Midbrain (tissue), 1 donor: ENCODE data around the gene SF1.

ENCODE experiments used
- DNase-seq: peaks from one replicate; lab custom pipeline; 2025; lab: John Stamatoyannopoulos, UW

SF1 gene

DNA sequence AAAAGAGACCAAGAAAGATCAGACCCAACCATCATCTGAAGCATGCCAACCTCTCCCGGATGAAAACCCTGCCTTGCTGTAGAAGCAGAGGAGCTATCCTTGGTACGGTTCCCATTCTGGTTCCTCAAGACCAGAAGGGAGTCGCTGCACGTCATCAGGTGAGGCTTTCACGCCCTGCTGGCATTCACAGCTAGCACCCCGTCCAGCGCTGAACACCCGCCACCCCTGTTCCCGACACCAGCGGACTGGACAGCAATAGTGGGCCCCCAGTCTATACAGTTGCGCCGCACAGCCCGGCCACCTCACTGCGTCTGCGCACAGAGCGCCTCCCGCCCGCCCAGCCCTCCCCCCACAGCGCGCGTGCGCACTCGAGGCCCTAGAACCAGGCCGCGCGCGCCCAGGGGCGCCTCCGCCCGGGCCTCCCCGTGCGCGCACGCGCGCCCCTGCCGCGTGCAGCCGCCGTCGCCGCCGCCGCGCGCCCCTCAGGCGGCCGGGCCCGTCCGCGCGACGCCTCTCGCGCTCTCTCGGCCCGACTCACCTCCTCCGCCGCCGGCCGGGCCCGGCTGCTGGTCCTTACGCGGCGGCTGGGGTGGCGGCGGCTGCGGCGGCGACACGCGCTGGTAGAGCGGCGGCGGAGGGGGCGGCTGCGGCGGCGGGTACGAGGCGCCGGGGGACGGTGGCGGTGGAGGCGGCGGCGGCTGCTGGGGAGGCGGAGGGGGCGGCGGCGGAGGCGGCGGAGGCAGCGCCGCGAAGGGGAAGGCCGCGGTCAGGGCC is 706 bp downstream of the SF1 start:
- DNase-seq, result peak; percentile 86

DNA sequence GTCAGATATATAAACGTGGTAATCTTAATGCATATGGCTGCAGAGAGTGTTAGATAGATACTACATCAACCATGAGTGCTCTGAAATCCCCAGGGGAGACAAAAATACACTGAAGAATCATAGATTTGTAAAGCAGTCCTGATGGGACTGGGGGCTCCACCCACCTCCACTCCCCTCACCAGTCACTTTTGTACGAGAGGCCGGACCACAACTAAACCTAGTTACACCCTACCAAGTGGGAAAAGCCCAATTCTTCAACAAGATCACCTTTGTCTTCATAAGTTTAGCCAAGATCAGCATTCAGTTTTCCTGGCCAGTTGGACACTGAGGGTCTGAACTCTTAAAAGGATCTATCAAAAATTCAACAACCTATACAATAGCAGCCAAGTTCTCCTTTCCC is 1.5 kb downstream of the SF1 start:
- no peak for DNase-seq

DNA sequence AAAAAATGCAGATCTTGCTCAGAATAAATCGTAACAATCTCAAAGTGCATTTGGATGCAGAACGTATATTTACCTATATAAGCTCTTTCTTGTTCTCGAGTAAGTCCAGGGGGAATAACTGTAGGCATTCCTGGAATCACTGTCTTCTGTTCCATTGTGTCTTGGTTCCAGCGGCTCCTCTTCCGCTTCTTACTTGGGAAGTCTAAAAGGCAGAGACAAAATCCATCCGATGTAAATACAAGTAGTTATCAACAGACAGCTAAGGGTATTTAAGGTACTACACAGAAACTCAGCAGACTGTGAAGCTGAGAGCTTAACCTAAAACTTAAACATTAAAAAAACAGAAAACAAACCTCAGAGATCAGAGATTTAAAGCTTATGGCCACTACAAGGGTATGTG is 1.9 kb downstream of the SF1 start:
- DNase-seq, result no peak

DNA sequence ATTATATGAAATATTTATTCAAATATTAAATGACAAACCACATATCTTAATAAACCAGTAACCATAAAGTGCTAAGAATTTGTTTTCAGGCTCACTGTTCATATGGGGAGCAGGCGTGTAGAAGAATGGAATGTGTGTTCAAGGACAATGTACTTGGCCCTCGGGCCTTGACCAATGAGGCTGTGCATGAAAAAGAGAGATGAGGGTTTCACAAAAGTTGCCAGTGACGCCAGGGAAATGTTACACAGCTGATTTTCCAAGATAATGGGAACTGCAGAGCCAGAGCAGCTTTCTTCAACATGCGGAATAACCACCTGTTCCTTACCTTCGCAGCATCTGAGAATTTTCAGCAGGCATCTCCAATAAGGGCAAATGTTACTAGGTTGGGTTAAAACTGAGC is 4.2 kb downstream of the SF1 start:
- no peak for DNase-seq

DNA sequence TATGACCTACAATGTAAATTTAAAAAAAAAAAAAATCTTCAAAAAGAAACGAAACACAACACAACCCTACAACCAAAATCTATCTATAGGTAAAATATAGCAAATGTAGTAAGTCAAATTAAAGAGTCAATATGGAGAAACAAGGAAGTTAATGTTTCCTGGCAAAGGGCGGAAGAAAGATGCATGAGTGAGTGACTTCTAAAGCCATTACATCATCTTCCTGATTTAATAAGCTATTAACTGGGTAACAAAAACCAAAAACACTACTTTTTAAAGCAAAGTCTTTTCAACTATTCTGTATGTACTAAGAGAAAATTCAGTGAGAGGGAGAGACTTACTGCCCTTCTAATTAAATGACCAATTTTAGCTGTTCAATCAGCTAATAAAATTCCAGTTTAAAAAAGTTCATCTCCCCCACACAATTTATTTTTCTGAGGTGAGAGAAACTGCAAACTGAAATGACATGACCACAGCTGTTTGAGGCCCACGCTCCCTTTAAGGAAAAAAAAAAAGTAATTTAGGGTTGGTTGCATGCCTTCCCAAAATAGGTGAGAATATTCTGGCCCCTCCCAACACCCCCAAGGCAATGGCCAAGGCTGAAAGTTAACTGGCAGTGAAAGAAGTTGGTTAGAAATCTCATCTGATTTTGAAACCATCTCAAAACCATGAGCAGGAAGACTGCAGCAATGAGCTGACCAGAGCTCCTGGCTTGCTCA is 5.9 kb downstream of the SF1 start:
- DNase-seq, result no peak

DNA sequence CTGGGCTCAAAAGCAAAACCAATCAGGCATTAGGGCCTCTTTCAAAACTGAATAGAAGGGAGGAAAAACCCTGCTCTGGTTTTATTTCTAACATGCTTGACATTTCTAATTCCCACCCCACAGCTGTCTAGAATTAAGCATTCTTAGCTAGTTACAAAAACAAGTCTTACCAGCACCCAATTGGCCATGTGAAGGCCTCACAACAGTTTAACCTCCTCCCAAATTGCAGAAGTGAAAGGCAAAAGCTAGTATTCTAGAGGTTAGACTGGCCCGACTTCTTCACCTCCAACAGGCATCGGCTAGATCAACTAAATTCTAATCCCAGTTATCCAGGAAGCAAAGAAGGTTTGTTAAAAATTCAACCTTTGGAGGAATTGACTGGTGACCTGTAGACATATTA is 6.5 kb downstream of the SF1 start:
- DNase-seq, result no peak

DNA sequence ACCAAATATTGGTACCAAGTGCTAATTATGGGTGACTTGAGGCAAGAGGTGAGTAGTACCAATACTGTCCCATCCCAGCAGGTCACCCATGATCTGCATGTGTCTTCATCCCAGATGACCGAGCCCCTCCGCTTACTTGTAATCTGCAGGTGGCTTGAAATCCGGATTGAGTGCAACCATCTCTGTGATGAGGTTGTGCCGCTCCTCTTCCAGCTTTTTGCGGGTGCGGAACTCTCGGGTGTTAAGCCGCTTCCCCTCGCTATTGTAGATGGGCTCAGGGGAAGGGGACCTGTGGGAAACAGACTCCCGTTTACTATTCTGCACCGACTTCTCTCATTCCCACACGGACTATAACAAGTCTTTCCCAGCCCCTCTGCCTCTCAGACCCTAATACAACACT is 8.2 kb downstream of the SF1 start:
- no peak for DNase-seq

DNA sequence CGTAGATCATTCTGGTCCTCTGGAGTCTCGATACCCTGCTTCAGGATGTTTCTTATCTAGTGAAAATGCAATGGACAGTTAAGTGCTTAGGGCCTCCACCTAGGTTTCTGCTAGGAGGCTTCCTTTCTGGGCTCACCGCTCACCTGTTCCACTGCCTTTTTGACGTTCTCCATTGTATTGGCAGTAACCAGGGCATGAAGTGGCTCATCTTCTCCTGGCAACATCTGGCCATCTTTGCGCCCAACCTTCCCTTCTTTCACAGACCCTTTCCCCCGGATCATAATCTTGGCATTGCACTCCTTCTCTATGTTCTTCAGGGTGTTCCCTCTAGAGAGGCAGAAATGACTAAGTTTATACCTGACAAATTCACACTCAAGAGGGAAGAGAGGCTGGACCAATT is 9.1 kb downstream of the SF1 start:
- DNase-seq, result no peak

DNA sequence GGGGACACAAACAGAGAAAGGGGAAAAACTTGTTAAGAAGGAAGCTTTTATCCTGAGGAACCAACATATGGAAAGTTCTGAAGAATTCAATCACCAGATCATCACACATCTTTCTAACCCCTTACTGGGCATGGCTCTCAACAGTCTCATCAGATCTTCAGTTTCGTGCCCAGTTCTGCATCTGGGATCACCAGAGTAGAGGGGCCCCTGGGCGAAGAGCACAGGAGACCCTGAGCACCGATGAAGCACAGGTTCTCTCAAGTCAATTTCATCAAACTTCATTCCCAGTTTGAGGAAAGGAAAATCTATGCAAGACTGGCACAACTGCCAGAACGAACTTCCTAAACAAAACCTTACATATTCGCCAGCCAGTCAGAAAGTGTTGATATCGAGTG is 10.0 kb downstream of the SF1 start:
- no peak for DNase-seq

DNA sequence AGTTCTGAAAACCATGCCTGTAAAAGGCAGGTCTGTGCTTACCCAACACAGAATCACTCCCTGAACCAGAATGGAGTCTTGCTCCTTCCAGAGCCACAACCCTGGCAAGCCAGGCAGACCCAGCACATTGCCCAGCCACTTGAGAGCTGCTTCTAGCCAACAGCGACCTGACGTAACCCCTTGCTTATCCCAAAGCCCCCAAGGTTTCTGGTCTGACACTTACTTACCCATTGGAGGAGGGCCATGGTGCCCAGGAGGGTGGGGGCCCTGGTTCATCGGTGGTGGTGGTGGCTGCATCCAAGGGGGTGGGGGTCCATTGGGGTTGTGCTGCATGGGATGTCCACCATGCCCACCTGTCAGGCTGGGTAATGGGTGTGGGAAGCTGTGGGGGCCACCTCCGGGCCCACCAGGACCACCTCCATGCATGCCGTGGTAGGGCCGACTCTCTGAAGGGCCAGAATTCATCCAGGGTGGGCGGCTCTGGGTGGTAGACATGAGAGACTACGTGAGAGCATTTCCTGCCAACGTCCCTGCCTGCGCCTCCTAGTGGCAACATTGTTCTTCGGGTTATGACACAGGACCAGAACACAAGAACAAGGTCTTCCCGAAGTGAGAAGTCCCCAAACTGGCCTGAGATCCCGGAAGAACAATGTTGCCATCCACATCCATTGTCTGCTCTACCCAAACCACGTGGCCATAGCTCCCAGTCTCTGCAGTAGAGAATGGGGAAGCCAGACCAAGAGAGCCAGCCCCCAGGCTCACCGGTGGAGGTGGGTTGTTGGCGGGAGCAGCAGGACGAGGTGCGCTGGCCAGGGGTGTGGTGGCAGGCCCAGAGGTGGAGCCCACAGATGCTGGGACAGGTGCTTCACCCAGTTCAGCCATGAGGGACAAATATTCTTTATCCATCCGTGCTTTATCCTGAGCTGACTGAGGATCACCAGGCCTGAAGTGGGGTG is 10.7 kb downstream of the SF1 start:
- DNase-seq, result peak; percentile 33

DNA sequence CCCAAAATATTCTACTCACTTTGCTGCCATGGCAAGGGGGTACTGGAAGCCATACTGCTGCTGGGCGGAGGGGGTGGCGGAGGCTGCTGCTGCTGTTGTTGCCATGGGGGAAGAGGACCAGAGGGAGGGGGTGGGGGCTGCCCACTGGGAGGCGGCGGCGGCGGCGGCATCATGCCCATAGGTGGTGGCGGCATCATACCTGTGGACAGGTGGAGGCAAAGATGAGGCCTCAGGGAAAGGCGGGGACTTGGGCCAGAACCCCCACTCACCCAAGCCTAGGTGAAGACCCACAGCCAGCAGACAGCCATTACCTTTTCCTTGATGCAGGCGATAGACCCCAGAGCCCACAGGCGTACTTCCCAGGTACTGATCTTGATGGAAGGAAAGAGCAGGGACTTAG is 11.5 kb downstream of the SF1 start:
- DNase-seq, result no peak

DNA sequence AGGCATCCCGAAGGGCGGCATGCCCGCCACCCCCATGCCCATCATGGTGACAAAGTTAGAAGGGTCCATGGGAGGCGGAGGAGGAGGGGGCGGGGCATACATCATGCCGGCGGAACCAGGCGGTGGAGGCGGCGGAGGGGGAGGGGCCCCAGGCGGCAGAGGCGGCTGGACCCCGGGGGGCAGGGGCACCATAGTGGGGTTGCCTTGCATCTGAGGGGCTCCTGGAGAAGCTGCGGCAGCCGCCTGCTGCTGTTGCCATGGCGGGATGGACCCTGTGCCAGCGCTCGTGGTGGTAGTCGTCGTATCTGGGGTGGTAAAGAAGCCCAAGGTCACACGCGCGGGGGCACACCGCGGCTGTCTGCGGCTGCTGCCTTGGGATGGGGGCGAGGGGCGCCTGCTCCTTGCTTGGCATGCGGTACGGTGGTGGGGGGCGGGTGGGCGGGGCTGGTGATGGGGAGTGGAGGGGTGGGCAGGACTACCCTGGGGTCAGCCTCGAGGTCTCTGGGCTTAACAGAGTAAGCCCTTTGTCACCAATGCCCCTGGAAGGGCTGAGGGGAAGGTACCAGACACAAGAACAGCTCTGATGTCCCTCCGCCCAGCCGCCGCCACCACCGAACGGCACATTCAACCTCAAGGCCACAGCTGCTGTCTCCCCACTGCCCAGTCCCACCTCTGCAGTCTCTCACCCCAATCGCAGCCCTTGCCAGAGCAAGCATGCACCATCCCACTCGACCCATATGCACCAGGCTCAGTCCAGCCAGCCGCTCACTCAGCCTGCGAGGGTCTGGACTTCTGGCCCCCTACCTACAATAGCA is 12.3 kb downstream of the SF1 start:
- no peak for DNase-seq

DNA sequence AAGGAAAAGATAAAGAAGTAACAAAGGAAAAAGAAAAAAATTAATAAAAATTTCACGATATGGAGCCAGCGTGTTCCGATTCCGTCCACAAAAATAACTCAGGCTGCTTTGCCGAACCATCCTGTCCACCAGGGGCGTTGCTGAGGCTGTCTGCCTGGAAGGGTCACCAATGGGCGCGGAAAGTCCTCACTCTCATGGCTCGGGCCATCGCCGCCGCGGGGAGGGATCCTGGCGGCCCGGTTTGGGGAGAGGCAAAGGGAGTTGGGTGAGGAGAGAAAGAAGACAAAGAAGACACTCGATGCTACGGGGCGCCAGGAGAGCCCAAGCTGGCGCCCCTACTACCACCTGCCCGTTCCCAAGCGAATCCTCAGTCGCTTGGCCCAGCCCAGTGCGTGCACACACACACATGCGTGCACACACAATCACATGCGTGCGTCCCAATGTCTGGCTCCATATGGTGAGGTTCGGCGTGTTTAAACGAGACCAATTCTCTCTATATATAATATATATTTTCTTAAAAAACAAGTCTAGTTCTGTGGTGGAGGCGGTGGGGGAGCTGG is 13.0 kb downstream of the SF1 start:
- no peak for DNase-seq

DNA sequence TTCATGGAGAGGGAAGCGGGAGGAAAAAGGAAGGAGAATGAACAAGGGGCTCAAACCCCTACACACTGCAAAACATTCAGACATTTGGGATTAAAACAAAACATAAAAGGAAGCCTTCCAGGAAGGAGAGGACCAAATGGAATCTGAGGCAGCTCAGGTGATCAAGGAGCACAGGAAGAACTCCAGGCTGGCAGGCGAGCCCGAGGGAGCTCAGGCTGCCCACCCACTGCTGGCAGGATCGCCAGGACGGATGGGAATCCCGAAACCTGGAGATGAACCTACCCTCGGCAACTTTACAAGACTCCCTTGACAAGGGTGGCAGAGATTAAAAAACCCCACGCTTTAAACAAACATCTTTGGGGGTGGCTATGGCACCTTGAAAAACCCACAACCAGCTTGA is 13.6 kb downstream of the SF1 start:
- no peak for DNase-seq

DNA sequence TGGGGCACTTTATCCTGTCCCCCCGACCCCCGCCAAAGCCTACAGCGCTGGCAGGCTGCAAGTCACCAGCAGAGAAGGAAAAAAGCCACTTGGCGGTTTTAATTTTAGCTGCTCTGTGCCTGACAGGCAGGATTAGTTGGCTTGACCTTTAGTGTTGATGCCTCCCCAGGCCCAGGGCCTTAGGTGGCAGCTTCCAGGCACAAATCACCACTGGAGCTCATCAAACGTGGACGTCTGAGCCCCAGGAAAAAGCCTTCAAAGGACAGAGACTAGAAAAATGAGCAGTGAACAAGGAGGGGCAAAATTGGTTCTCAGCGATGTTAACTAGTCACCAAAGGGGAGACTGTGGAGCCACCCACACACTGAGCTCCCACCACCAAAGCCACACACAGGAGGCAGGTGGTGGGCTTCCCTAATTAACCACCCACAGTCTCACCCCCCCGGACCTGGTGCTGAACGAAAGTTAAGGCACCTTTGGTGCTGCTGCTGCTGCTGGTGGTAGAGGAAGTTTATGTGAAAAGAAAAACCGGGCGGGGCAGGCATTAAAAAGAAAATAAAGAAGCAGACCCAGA is 14.2 kb downstream of the SF1 start:
- no peak for DNase-seq

DNA sequence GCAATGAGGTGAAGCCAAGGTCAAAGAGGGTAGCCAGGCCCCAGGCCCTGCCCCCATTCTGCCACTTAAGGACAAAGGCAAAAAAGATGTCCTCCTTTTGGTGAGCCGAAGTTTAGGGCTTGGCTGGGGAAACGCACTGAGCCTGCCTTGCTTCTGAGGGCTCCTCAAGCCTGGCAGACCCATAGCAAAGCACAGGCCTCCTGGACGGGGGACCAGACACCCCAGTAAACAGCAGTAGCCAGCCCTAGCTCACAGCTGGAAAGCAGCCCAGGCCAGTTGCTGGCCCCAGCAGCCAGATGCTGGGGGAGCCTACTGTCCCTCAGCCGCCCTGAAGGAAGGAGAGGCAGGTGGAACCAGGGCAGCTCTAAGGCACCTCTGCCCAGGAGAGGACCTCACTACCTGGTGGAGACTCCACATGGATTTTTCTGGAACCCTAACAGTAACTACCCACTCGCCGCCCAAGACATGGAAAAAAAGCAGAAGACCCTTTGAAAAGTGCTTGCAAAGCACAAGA is 14.8 kb downstream of the SF1 start:
- peak; percentile 43 for DNase-seq

DNA sequence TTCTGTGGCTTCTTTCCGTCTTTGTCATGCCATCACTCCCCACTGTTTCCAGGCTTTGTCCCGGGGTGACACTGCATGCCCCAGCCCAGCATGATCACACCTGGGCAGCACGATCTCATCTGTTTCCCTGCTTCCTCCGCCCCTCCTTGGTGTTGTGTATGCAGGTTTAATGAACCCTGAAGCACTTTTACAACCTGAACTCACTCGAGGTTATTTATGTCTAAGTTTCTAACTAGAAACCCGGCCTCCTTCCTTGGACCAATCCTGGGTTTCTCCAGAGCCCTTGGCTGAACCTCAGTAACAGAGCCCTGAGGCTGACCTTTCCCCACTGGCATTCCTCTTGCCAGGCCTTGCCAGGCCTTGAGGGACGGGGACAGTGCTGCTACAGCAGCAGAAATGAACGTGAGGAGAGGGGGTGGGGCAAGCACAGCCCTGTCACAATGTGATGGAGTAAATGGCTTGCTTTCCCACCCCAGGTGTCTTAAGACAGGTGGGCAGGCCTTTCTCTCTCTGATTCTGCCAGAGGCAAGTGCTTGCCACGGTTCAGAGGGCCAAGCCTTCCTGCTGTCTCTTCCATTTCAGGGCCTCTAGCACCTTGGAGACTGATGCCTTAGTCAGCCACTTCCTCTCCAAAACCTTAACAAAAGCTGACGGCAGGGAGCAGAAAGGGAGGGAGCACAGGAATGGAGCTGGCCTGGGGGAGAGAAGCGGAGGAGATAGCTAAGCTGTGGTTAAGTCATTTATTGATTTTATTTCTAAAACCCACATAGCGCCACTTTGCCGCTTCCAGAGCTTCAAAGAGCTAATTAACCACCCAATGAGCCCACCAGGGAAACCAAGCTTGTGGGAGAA is 15.4 kb downstream of the SF1 start:
- DNase-seq, result peak; percentile 43

DNA sequence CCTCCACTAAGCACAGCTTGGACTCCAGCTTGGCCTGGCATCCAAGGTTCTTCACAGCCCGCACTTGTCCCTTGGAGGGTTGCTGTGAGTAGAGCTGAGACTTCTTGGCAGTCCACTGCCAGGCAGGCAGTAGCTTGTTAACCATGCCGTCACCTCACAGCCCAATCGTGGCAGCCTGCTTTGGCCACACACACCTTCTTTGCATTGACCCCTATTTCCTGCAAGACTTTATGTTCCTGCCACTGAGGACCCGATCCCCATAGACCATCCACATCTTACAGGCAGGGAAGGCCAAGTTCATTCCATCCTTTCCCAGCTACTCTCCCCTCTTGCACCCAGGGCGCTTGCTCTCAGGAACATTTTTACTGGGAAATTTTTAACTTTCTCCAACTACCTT is 16.1 kb downstream of the SF1 start:
- peak; percentile 23 for DNase-seq

DNA sequence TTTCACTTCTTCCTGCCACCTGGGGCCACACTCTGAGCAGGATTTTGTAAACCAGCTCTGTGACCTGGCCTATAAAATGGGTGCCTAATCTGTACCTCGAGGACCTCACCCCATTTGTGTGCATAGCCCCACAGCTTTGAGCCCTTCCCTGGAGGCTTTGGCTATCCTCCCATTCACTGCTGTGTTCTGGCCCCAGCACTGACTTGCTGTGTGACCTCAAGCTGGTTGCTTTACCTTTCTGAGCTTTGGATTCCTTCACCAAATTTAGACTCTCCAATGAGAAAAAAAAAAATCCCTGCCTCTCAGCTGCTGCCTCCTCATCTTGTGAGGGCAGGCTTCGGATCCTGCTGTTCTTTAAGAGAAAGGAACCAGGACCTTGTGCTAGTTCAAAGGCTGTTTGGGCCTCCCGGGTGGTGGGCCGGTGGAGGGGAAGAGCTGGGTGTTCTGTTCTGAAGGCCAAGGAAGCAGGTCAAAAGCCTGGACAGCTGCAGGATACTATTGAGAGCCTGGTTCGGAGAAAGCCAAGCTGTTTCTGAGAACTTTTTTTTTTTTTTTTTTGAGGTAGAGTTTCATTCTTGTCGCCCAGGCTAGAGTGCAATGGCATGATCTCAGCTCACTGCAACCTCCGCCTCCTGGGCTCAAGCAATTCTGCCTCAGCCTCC is 17.5 kb downstream of the SF1 start:
- DNase-seq, result no peak
